Lower lobe of right lung (tissue), 2 donors: ENCODE data around the gene MACROD2. TPM values are rescaled to one million over a fixed set of nuclear protein-coding genes. Genes with fewer than 3 reads are reported as not detected.

Source experiments
- ATAC-seq, 2 donors: fragments of 200-7000 bp; cut with Tn5 transposase; one replicate each; pipeline ENCODE4 v1.9.1; 2020 to 2022; ENCODE audit warnings: mild to moderate bottlenecking in 2 of 2, moderate library complexity in 2 of 2
- DNase-seq: peaks from one replicate; pipeline ENCODE4 v3.0.0-alpha.2; 2020
- H3K27ac ChIP-seq: fragments of 200-600 bp; one replicate; pipeline ENCODE4 v1.8.0; 2022
- H3K27me3 ChIP-seq: fragments of 200-600 bp; one replicate; pipeline ENCODE4 v1.8.0; 2022; ENCODE audit warnings: low read depth
- H3K36me3 ChIP-seq: fragments of 200-600 bp; one replicate; pipeline ENCODE4 v1.8.0; 2022; ENCODE audit warnings: mild to moderate bottlenecking
- H3K4me1 ChIP-seq: fragments of 200-600 bp; one replicate; pipeline ENCODE4 v1.8.0; 2022
- H3K4me3 ChIP-seq: fragments of 200-600 bp; one replicate; pipeline ENCODE4 v1.8.0; 2022; ENCODE audit warnings: mild to moderate bottlenecking
- H3K9me3 ChIP-seq: fragments of 200-600 bp; one replicate; pipeline ENCODE4 v1.8.0; 2022
- intact Hi-C: fragments of 100-400 bp; cut with DNase I; formaldehyde crosslinking; loops from one replicate; pipeline ENCODE4 v1.11.0; 2022
- total RNA-seq: library from RNA; stranded (reverse); fragmentation: NEBNext Ultra II Directional; extraction: Animal tissue kit (Norgen Biotek cat#: 25700); gene quantifications from one replicate; pipeline ENCODE4 v1.2.1, GENCODE V29; 2021
- TF ChIP-seq, protein P1 (sequence below): fragments of 200-600 bp; IDR thresholded peaks from one replicate; pipeline ENCODE4 v1.8.0; 2022; ENCODE audit warnings: antibody characterized with exemption, mild to moderate bottlenecking
- donor health status: DM: no; HTN: yes; CAD: no; lungs with severe emphysema.

MACROD2 gene
- total RNA-seq, 1 donor from 2014 or later: 73.0 TPM

DNA sequence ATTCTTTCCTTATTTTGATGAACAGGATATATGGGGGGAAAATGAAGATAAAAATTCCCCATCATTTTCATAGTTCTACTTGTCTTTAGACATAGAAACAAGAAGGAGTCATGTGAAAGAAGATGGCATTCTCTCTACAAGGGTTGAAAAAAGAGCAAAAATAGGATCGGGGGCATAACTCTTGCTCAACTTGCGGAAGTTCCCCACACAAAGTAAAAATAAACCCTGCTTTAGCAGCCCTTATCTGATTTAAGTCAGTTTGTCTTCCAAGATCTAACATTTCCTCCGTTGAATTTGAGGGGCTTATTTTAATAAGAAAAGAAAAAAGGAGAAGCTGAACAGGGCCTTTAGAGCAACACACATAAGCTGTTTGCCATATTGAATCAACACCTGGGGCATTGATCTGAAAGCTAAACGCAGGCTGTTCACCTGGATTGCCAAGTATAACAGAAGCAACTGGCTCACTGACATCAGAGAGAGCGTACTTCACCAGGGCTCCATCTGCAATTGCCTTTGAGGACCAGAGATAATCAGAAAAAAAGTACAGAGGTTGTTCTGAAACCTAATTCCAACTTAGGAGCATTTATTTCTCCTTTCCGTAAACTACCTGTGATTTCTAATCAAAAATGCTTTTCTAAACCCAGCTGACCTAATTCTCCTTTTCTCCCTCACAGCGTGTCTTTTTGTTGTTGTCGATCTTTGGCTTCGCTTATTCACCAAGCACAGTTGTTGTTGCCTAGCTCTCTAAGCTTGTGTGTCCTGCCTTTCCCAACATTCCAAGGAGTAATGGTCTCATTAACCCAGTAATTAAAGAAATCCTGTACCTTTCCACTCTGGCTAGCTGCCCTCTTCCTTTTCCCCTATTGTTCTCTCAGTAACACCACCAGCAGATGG lies 2010.0 kb downstream of the MACROD2 start:
- H3K36me3 ChIP-seq: no peaks in the 10 kb centered on the region
- DNase-seq (no peak), ATAC-seq (no peak)
- TF ChIP-seq, protein P1, sequence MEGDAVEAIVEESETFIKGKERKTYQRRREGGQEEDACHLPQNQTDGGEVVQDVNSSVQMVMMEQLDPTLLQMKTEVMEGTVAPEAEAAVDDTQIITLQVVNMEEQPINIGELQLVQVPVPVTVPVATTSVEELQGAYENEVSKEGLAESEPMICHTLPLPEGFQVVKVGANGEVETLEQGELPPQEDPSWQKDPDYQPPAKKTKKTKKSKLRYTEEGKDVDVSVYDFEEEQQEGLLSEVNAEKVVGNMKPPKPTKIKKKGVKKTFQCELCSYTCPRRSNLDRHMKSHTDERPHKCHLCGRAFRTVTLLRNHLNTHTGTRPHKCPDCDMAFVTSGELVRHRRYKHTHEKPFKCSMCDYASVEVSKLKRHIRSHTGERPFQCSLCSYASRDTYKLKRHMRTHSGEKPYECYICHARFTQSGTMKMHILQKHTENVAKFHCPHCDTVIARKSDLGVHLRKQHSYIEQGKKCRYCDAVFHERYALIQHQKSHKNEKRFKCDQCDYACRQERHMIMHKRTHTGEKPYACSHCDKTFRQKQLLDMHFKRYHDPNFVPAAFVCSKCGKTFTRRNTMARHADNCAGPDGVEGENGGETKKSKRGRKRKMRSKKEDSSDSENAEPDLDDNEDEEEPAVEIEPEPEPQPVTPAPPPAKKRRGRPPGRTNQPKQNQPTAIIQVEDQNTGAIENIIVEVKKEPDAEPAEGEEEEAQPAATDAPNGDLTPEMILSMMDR: no peak
- no peaks in the 10 kb centered on the region for H3K9me3 ChIP-seq
- H3K4me1 ChIP-seq: no peaks in the 10 kb centered on the region
- no peak overlapping the region for H3K4me3 ChIP-seq
- no peak overlapping the region for H3K27ac ChIP-seq
- intact Hi-C loops: no loop called here
- no peaks in the 10 kb centered on the region for H3K27me3 ChIP-seq

- ATAC-seq: no peak
Observed at GRCh38 chr20:16005915-16006493, 2010.7 kb downstream of the MACROD2 start.

GRCh38 chr20:16007164-16007563 lies 2011.8 kb downstream of the MACROD2 start:
- no peak overlapping the region for H3K27ac ChIP-seq
- no peaks in the 10 kb centered on the region for H3K9me3 ChIP-seq
- H3K36me3 ChIP-seq: no peaks in the 10 kb centered on the region
- intact Hi-C loops: no loop called here
- no peaks in the 10 kb centered on the region for H3K27me3 ChIP-seq
- no peaks in the 10 kb centered on the region for H3K4me1 ChIP-seq
- TF ChIP-seq, protein P1: no peak
- DNase-seq: no peak
- H3K4me3 ChIP-seq: no peak overlapping the region
- ATAC-seq: no peak

More at GRCh38 chr20:16005915-16006493, 2010.7 kb downstream of the MACROD2 start:
- no peak for DNase-seq
- Histone ChIP-seq H3K27me3 (no peaks in the 10 kb centered on the region), H3K4me1 (no peaks in the 10 kb centered on the region), H3K9me3 (no peaks in the 10 kb centered on the region), H3K36me3 (no peaks in the 10 kb centered on the region), H3K27ac (no peak overlapping the region), H3K4me3 (no peak overlapping the region)
- intact Hi-C loops: no loop called here
- TF ChIP-seq, protein P1: no peak

DNA sequence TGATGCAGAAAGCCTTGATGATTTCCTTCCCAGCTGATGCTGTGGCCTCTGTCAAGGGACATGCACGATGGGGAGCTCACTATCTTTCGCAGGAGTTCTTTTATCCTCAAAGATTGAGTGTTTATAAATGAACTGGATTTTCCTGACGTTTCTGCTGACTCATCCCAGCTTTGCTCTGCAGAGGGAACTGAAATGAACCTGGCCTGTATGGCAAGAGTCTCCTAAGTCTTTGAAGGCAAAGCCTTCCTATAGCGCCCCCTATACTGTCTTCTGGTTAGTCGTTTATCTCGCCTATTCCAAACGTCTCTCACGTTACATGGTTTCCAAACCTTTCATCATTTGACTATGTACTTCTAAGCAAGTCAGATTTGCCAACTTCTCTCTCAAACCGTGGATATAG lies 2012.6 kb downstream of the MACROD2 start:
- Histone ChIP-seq H3K9me3 (no peaks in the 10 kb centered on the region), H3K27me3 (no peaks in the 10 kb centered on the region), H3K27ac (no peak overlapping the region), H3K4me1 (no peaks in the 10 kb centered on the region), H3K36me3 (no peaks in the 10 kb centered on the region), H3K4me3 (no peak overlapping the region)
- ATAC-seq (no peak), DNase-seq (no peak)
- TF ChIP-seq, protein P1: no peak
- intact Hi-C loops: no loop called here

GRCh38 chr20:16011056-16011455 lies 2015.7 kb downstream of the MACROD2 start:
- ATAC-seq (no peak), DNase-seq (no peak)
- no peaks in the 10 kb centered on the region for H3K36me3 ChIP-seq
- no peaks in the 10 kb centered on the region for H3K9me3 ChIP-seq
- no peaks in the 10 kb centered on the region for H3K27me3 ChIP-seq
- TF ChIP-seq, protein P1: no peak
- no peak overlapping the region for H3K4me3 ChIP-seq
- intact Hi-C loops: no loop called here
- no peaks in the 10 kb centered on the region for H3K4me1 ChIP-seq
- no peak overlapping the region for H3K27ac ChIP-seq
